Fibroblast of skin of scalp (primary cell): Measurements from ENCODE around the gene BTBD10.
A peak's percentile ranks its signal among the peaks of the same experiment; 100 is the strongest.

Experiments
- DNase-seq: peaks from one replicate; pipeline ENCODE4 v3.0.0-alpha.2; 2013

Gene BTBD10

DNA sequence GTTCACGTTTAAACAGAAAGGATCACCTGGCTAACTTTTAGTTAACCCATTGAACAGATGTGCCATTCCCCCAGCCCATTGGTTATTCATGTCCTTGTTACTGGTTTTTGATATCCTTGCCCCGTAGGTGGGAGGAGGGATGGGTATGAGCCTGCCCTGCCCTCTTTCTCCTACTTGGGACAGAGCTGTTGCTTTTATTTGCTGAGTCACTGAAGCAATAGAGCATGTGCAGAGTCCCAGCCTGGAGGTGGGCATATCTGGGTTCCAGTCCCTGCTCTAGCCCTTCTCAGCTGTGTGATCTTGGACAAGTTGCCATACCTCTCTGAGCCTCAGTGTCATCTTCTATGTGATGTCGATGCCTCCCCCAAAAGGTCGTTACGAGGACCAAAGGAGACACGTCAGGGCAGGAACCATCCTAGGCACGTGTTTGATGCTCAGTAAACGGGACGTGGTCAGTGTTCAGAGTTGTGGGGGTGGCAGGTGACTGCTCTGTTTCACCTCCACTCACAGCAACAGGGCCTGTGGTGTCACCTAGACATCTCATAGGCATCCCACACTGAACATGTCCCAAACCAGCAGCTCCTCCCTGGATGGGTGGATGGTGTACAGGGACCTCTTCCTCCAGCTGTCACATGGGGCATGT, 124.5 kb downstream of the BTBD10 start:
- peak; percentile 64 for DNase-seq

DNA sequence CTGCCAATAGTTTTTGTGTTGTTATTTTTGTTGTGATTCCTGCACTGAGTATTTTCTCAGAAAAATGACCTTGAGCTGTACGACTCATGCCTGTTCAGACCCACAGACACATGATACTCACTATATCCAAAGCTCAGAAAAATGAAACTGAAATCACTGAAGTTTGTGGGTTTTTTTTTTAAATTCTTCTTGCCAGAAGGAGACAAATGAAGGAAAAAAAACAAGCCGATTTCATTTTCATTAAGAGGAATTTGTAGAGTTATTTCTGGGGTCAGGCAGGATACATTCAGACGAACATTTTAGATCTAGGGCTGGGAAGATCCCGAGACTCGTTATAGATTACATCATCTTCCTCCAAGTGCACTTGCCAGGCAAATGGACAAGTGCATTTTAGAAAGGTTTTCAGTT, 125.0 kb downstream of the BTBD10 start:
- peak; percentile 66 for DNase-seq
